Measurements from ENCODE around the gene CDC37L1.

CDC37L1 gene

DNA sequence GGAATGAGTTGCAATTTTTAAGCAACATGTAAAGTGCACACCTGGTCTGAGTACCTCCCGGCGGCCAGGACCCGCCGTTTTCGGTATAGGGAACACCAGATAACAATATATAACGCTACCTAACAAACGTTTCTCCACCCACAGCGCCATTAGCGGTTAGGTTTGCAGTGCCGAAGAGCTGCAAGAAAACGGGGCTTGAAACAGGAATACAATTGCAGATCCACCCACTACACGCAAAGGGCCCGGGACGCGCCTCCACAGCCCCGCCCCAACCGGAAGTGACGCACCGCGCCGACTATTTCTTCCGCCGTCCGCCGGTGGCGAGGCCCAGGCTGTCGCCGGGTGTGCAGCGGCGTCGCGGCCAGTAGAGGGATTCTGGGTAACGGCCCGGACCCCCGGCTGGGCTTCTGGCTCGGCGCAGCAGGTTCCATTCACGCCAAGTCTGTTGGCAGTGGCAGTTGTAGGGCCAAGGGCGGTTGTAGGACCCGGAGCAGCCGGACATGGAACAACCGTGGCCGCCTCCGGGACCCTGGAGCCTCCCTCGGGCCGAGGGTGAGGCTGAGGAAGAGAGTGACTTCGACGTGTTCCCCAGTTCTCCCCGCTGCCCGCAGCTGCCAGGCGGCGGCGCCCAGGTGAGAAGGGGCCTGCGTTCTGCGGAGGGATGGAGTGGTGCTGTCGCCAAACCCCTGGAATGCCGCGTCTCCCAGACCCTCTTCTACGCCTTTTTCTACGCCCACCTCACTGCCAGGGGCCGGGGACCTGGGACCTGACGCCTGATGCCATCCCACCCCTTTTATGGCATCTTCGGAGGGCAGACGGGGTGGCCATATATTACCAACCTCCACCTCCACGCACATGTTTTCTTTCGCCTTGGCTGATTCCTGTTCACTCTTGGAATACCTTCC, at the start of gene CDC37L1:
Gene CDC37L1, plus strand, starts transcription at position 302 of the 905 bp plus-strand sequence. Its CDS starts 199 bp downstream, at position 501.
- CTCF ChIA-PET = interaction anchor here (1.3 kb wide), 1 partner anchor 13 kb away, joined by 6 read pairs; the partner anchor contains the start of gene SPATA6L
- POLR2A ChIA-PET (ENCODE audit: low non-redundant PET) = no interaction called here
- H3K27ac ChIP-seq = peak within 1 kb of the TSS; percentile 92
- TF ChIP-seq, protein P1, sequence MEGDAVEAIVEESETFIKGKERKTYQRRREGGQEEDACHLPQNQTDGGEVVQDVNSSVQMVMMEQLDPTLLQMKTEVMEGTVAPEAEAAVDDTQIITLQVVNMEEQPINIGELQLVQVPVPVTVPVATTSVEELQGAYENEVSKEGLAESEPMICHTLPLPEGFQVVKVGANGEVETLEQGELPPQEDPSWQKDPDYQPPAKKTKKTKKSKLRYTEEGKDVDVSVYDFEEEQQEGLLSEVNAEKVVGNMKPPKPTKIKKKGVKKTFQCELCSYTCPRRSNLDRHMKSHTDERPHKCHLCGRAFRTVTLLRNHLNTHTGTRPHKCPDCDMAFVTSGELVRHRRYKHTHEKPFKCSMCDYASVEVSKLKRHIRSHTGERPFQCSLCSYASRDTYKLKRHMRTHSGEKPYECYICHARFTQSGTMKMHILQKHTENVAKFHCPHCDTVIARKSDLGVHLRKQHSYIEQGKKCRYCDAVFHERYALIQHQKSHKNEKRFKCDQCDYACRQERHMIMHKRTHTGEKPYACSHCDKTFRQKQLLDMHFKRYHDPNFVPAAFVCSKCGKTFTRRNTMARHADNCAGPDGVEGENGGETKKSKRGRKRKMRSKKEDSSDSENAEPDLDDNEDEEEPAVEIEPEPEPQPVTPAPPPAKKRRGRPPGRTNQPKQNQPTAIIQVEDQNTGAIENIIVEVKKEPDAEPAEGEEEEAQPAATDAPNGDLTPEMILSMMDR (conservative IDR thresholded peaks at IDR 0.05; ENCODE audit: low read depth) = peak; percentile 70
- peak; percentile 85 for DNase-seq (ENCODE audit: low spot score)

DNA sequence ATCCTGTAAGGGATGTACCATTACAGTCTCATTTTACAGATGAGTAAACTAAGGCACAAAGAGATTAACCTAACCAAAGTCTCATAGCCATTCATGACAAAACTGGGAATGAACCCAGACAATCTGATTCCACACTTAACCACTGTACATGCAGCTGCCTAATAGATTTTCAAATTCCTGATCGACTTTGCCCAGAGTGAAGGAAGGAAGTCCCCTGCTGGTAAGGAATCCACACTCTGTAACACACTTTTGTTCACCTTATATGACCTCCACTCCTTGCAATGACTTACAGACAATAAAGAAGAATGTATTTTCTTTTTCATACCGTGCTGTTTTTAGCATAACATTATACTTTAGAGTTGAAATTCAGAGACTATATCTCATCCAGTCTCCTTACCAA, 48.5 kb upstream of the CDC37L1 start:
- CTCF ChIA-PET = no interaction called here
- no peak overlapping the region for H3K27ac ChIP-seq
- POLR2A ChIA-PET (ENCODE audit: low non-redundant PET) = no interaction called here
- no peak for DNase-seq (ENCODE audit: low spot score)
- TF ChIP-seq, protein P1 (conservative IDR thresholded peaks at IDR 0.05; ENCODE audit: low read depth) = no peak

DNA sequence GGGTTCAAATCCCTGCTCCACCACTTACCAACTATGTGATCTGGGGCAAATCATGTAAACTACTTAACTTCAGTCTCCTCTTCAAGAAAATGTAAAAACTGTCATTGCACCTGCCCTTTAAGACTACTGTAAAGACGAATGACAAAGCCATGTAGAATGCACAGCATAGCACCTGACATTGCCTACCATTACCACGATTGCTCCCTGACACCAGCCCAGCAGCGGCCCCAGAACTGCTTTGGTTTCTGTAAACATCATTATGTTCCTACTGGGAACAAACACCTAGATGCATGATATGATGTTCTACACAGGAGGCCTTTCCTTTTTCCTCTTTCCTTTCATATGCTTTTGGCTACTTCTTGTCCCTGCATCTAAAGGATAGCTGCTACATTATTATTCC, 40.4 kb upstream of the CDC37L1 start:
- ChIA-PET POLR2A (ENCODE audit: low non-redundant PET) (no interaction called here), CTCF (no interaction called here)
- no peak overlapping the region for H3K27ac ChIP-seq
- TF ChIP-seq, protein P1 (conservative IDR thresholded peaks at IDR 0.05; ENCODE audit: low read depth) = no peak
- DNase-seq (ENCODE audit: low spot score) = no peak

DNA sequence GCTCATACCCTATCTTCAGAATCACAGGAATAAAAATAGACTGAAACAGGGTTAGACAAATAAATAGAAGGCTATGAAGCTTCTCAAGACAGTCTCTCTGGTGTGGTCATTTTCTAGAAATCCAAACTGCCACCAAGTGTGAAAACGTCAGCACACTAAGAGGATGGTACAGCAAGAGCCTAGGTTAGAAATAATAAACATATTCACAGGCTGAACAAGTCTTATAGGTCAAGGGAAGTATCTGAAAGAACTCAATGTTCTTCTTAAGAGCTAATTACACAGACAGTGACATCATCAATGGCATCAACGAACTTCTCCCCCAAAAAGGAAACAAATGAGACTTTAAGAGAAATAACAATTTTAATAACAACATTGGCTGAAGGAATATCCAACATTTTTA, 39.9 kb upstream of the CDC37L1 start:
- TF ChIP-seq, protein P1 (conservative IDR thresholded peaks at IDR 0.05; ENCODE audit: low read depth) = no peak
- POLR2A ChIA-PET (ENCODE audit: low non-redundant PET) = no interaction called here
- no peak for DNase-seq (ENCODE audit: low spot score)

DNA sequence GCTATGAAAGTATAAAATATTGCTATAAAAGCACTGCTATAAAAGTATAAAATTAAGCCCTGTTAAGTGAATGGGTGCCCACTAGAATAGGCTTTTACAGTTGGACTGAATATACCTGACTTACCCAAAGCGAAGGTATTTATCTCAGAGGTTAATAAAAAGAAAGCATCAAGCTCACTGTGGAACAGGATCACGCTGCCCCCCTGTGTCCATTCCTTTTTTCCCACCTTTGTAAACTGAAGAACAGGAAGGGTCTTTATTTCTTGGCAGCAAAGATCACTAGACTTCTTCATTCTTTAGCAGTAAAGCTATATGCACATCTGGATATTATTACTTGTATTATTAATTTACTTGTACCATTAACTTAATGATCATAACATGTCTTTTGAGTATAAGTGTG, 39.3 kb upstream of the CDC37L1 start:
- POLR2A ChIA-PET (ENCODE audit: low non-redundant PET) = no interaction called here
- TF ChIP-seq, protein P1 (conservative IDR thresholded peaks at IDR 0.05; ENCODE audit: low read depth) = peak; percentile 14; the same call in 1 of the 2 replicates
- CTCF ChIA-PET = interaction anchor here (0.6 kb wide), 1 partner anchor 265 kb away, joined by 4 read pairs; no protein-coding TSS in a partner anchor
- DNase-seq (ENCODE audit: low spot score) = no peak
- H3K27ac ChIP-seq = no peak overlapping the region

More for the DNA sequence above, 39.9 kb upstream of the CDC37L1 start:
- CTCF ChIA-PET = no interaction called here
- no peak overlapping the region for H3K27ac ChIP-seq

DNA sequence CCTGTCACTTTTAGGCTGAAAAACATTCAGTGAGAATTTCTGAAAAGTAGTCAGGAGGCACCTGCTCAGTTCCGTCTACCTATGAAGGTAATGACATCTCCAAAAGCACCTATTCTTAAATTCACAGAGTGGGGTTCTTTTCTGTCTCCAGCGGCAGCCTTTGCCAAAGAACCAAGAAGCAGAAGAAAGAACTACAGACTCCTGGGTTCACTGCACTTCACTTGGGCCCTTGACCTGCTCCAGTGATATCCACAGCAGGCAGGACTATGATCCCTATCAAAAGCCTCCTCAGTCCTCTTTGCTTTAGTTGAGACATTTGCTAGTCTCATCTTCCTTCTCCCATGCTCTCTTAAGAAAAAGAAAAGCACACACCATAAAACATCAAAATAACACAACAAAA, 37.0 kb upstream of the CDC37L1 start:
- no peak for DNase-seq (ENCODE audit: low spot score)
- no peak overlapping the region for H3K27ac ChIP-seq
- TF ChIP-seq, protein P1 (conservative IDR thresholded peaks at IDR 0.05; ENCODE audit: low read depth) = no peak
- POLR2A ChIA-PET (ENCODE audit: low non-redundant PET) = no interaction called here
- CTCF ChIA-PET = no interaction called here
